OCI-LY1 (cell line): ENCODE measurements around the gene LRRC28.

Source experiments
- H2AFZ ChIP-seq: fragments of 200-600 bp; sonication (generic), shearing (Covaris generic); 2 replicates; pipeline ENCODE4 v1.6.0; 2014; ENCODE audit warnings: antibody characterized with exemption, mild to moderate bottlenecking, low read length
- H3F3A ChIP-seq: fragments of 200-600 bp; sonication (generic), shearing (Covaris generic); 2 replicates; pipeline ENCODE4 v1.6.0; 2014; ENCODE audit warnings: mild to moderate bottlenecking, antibody characterized with exemption, low read length, moderate library complexity; ENCODE audit not compliant: insufficient read depth
- H3K27ac ChIP-seq: fragments of 200-600 bp; sonication (generic); 2 replicates; pipeline ENCODE4 v1.5.1; 2014; ENCODE audit warnings: low read length, mixed run types, mild to moderate bottlenecking, low read depth; ENCODE audit not compliant: poor library complexity, severe bottlenecking
- H3K27me3 ChIP-seq: fragments of 200-600 bp; sonication (generic); 2 replicates; pipeline ENCODE4 v1.6.0; 2014; ENCODE audit warnings: antibody characterized with exemption, mild to moderate bottlenecking, low read length, moderate library complexity; ENCODE audit not compliant: insufficient read depth
- H3K36me3 ChIP-seq: fragments of 200-600 bp; sonication (generic); 2 replicates; pipeline ENCODE4 v1.6.1; 2014; ENCODE audit warnings: mild to moderate bottlenecking, antibody characterized with exemption, low read length, moderate library complexity, mixed read lengths; ENCODE audit not compliant: insufficient read depth
- H3K4me1 ChIP-seq: fragments of 200-600 bp; sonication (generic); 2 replicates; pipeline ENCODE4 v1.5.1; 2014; ENCODE audit warnings: mild to moderate bottlenecking, low read length, moderate library complexity; ENCODE audit not compliant: insufficient read depth, severe bottlenecking
- H3K4me2 ChIP-seq: fragments of 200-600 bp; sonication (generic), shearing (Covaris generic); 2 replicates; pipeline ENCODE4 v1.6.1; 2014; ENCODE audit warnings: low read length
- H3K4me3 ChIP-seq: fragments of 200-600 bp; sonication (generic); 2 replicates; pipeline ENCODE4 v1.5.1; 2014; ENCODE audit warnings: low read length, low read depth, mild to moderate bottlenecking, mixed read lengths; ENCODE audit not compliant: poor library complexity, severe bottlenecking
- H3K79me2 ChIP-seq: fragments of 200-600 bp; shearing (Covaris generic); 2 replicates; pipeline ENCODE4 v1.6.1; 2016; ENCODE audit warnings: mixed run types, low read length, mixed read lengths; ENCODE audit not compliant: insufficient read depth
- H3K9ac ChIP-seq: fragments of 200-600 bp; sonication (generic), shearing (Covaris generic); 2 replicates; pipeline ENCODE4 v1.6.1; 2014; ENCODE audit warnings: mild to moderate bottlenecking, low read length, mixed read lengths
- H3K9me2 ChIP-seq: fragments of 200-600 bp; sonication (generic), shearing (Covaris generic); 2 replicates; pipeline ENCODE4 v1.6.1; 2014; ENCODE audit warnings: low read depth, mild to moderate bottlenecking, low read length, mixed read lengths
- H3K9me3 ChIP-seq: fragments of 200-600 bp; shearing (Covaris generic); 2 replicates; pipeline ENCODE4 v1.6.1; 2014; ENCODE audit warnings: low read length, mixed read lengths
- H4K20me1 ChIP-seq: fragments of 200-600 bp; sonication (generic), shearing (Covaris generic); 2 replicates; pipeline ENCODE4 v1.6.0; 2016; ENCODE audit warnings: mild to moderate bottlenecking, low read length; ENCODE audit not compliant: insufficient read depth
- EZH2 ChIP-seq: fragments of 200-600 bp; sonication (generic), shearing (Covaris generic); IDR thresholded peaks from 2 replicates; pipeline ENCODE4 v1.8.0; 2017; ENCODE audit warnings: borderline replicate concordance, mixed run types, mild to moderate bottlenecking, antibody characterized with exemption, low read length, moderate library complexity, mixed read lengths
- TF ChIP-seq, protein P1 (sequence below): fragments of 200-600 bp; sonication (generic), shearing (Covaris generic); IDR thresholded peaks from 2 replicates; pipeline ENCODE4 v1.5.1; 2017; ENCODE audit warnings: mild to moderate bottlenecking, antibody characterized with exemption, low read length, moderate library complexity, mixed read lengths

Gene LRRC28

DNA sequence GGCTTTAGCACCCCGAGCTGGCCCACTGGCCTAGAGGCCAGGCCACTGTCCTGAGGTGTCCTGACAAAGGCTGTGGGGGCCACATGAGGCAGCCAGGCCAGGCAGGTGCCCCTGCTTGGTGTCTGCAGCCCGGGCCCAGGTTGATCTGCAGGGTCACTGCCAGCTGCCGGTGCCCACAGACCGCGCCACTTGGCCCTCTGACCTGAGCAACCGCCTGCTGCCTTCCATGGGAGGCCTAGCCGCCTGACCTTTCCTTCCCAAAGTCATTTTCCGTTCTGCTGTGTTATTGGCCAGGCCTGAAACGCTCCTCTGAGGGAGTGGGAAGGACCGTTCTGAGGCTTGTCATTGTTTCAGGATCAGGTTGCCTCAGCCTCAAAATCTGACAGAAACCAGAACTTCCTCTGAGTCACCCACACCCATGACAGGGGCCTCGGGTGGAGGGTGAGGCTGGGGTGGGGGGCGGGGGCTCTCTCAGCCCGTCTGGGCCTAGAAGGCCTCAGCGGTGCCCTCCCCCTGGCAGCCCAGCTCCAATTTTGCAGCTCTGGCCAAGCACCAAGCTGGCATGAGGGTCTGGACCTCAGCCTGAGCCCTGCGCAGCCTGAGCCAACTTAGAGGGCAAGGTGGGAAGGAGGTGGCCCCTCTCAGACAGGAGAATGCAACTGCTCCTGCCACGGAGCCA, 173.8 kb downstream of the LRRC28 start:
- no peaks in the 10 kb centered on the region for H3K79me2 ChIP-seq
- H3K9me3 ChIP-seq = no peaks in the 10 kb centered on the region
- H3K4me1 ChIP-seq = no peaks in the 10 kb centered on the region
- H3K9ac ChIP-seq = no peak overlapping the region
- H3K4me3 ChIP-seq = no peak overlapping the region
- no peaks in the 10 kb centered on the region for H3F3A ChIP-seq
- no peak overlapping the region for H3K4me2 ChIP-seq
- TF ChIP-seq EZH2 = no peak
- TF ChIP-seq, protein P1, sequence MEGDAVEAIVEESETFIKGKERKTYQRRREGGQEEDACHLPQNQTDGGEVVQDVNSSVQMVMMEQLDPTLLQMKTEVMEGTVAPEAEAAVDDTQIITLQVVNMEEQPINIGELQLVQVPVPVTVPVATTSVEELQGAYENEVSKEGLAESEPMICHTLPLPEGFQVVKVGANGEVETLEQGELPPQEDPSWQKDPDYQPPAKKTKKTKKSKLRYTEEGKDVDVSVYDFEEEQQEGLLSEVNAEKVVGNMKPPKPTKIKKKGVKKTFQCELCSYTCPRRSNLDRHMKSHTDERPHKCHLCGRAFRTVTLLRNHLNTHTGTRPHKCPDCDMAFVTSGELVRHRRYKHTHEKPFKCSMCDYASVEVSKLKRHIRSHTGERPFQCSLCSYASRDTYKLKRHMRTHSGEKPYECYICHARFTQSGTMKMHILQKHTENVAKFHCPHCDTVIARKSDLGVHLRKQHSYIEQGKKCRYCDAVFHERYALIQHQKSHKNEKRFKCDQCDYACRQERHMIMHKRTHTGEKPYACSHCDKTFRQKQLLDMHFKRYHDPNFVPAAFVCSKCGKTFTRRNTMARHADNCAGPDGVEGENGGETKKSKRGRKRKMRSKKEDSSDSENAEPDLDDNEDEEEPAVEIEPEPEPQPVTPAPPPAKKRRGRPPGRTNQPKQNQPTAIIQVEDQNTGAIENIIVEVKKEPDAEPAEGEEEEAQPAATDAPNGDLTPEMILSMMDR = no peak
- H3K27me3 ChIP-seq = peaks cover 7% of the 10 kb centered on the region
- H2AFZ ChIP-seq = no peak overlapping the region
- no peaks in the 10 kb centered on the region for H3K9me2 ChIP-seq
- H4K20me1 ChIP-seq = no peaks in the 10 kb centered on the region
- no peak overlapping the region for H3K27ac ChIP-seq
- H3K36me3 ChIP-seq = no peaks in the 10 kb centered on the region

DNA sequence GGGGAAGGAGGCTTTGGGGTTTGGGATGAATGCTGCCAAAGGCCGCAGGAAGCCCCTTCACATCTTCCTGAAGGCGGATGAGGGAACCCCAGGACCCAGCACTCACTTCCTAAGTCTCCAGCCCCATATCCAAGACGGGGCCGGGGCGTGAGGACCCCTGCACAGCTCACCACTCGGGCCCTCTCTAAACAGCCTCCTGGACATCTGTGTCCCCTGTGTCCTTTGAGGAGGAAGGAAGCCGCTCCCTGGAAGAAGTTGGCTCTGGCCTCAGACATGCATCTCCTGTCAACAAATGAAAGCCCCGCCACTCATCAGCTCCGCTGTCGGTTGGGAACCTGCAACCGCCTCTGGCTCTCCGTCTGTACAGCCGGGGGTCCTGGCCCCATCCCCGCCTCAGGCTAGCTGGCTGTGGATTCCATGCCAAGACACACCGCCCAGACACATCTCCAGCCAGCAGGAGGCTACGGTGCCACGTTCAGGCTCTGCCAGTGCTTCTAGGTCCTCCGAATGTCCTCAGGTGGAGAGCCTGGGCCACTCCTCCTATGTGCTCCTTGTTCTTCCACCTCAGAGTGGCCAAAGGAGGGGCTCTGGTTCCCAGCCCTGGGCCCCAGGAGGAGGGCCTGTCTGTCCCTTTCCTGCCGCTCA, 174.5 kb downstream of the LRRC28 start:
- Histone ChIP-seq H3F3A (no peaks in the 10 kb centered on the region), H3K27me3 (peaks cover 7% of the 10 kb centered on the region), H3K4me2 (no peak overlapping the region), H3K27ac (no peak overlapping the region), H3K4me3 (no peak overlapping the region), H3K36me3 (no peaks in the 10 kb centered on the region), H3K79me2 (no peaks in the 10 kb centered on the region), H3K9me3 (no peaks in the 10 kb centered on the region), H3K4me1 (no peaks in the 10 kb centered on the region), H3K9me2 (no peaks in the 10 kb centered on the region), H4K20me1 (no peaks in the 10 kb centered on the region), H2AFZ (no peak overlapping the region), H3K9ac (no peak overlapping the region)
- TF ChIP-seq, protein P1 = no peak
- TF ChIP-seq EZH2 = no peak

DNA sequence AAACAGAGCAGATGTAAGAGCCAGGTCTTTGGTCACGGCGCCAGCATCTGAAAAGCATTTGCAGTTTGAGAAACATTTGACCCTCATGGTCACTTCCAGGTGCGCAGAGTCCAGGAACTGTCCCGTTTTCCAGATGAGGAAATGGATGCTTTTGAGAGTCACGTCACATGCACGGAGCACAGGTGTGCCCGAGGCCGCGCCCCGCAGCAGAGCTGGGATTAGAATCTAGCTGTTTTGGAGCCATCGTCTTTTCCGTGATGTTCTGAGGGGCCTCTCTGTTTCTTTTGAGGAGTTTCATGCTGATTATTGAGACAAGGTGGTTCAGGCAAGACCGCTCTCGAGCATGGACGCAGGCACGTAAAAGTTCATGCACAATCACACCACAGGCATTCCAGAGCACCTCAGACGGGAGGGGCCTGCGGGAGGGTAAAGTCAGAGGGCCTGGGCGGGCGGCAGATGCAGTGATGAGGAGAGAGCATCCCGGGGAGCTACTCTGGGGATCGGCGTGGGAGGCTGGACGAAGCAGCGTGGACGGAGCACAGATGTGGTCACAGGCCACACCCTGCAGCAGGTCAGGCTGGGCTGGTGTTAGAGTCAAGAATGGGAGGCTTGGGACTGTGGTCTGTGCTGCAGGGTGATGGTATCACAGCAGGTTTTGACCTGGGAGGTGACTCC, 175.3 kb downstream of the LRRC28 start:
- H3K27ac ChIP-seq = no peak overlapping the region
- no peak for TF ChIP-seq EZH2
- TF ChIP-seq, protein P1 = no peak

More for the DNA sequence above, 175.3 kb downstream of the LRRC28 start:
- Histone ChIP-seq H3F3A (no peaks in the 10 kb centered on the region), H4K20me1 (no peaks in the 10 kb centered on the region), H3K79me2 (no peaks in the 10 kb centered on the region), H3K9ac (no peak overlapping the region), H3K4me3 (no peak overlapping the region), H3K9me2 (no peaks in the 10 kb centered on the region), H3K9me3 (no peaks in the 10 kb centered on the region), H3K27me3 (peaks cover 7% of the 10 kb centered on the region), H3K4me1 (no peaks in the 10 kb centered on the region), H3K36me3 (no peaks in the 10 kb centered on the region), H2AFZ (no peak overlapping the region), H3K4me2 (no peak overlapping the region)
